ENCODE measurements around the gene P2RX4.

- no peak for TF ChIP-seq CTCF (IDR thresholded peaks at IDR 0.05)
- no peak for TF ChIP-seq POLR2A (IDR thresholded peaks at IDR 0.05)
Observed at GRCh38 chr12:121282072-121282742, 72.3 kb downstream of the P2RX4 start.

All from heart left ventricle (tissue), 13 donors.